NT2/D1 (cell line): ENCODE results near the gene SPCS2.

Source experiments
- DNase-seq: peaks from one replicate; pipeline ENCODE4 v3.0.0-alpha.2; 2011; ENCODE audit warnings: low read depth, low spot score
- H3K27me3 ChIP-seq: 2 replicates; pipeline ENCODE4 v1.6.0; 2011; ENCODE audit warnings: mild to moderate bottlenecking; ENCODE audit not compliant: insufficient read length, insufficient read depth
- H3K36me3 ChIP-seq: 2 replicates; pipeline ENCODE4 v1.6.1; 2011; ENCODE audit warnings: mild to moderate bottlenecking, low read length, mixed read lengths; ENCODE audit not compliant: insufficient read depth, insufficient read length
- H3K4me1 ChIP-seq: 2 replicates; pipeline ENCODE4 v1.5.1; 2011; ENCODE audit not compliant: insufficient read depth, insufficient read length
- H3K4me3 ChIP-seq: 2 replicates; pipeline ENCODE4 v1.5.1; 2011; ENCODE audit warnings: low read depth; ENCODE audit not compliant: insufficient read length
- H3K9ac ChIP-seq: 2 replicates; pipeline ENCODE4 v1.6.0; 2011; ENCODE audit warnings: low read depth; ENCODE audit not compliant: insufficient read length
- H3K9me3 ChIP-seq: 2 replicates; pipeline ENCODE4 v1.5.1; 2011; ENCODE audit warnings: mild to moderate bottlenecking, low read length; ENCODE audit not compliant: insufficient read depth
- SUZ12 ChIP-seq: IDR thresholded peaks from 2 replicates; pipeline ENCODE4 v1.6.1; 2011; ENCODE audit not compliant: insufficient read length, insufficient read depth; ENCODE audit errors: extremely low read depth
- YY1 ChIP-seq: IDR thresholded peaks from 2 replicates; pipeline ENCODE4 v1.6.1; 2011; ENCODE audit not compliant: insufficient read length, insufficient read depth
- ZNF274 ChIP-seq: IDR thresholded peaks from 2 replicates; pipeline ENCODE4 v1.6.1; 2011; ENCODE audit warnings: mild to moderate bottlenecking, low read depth, low read length

The SPCS2 gene

GRCh38 chr11:74936976-74937375 is 12.1 kb upstream of the SPCS2 start:
- no peaks in the 10 kb centered on the region for H3K27me3 ChIP-seq
- no peak overlapping the region for H3K9ac ChIP-seq
- H3K4me1 ChIP-seq, result no peaks in the 10 kb centered on the region
- no peak for TF ChIP-seq ZNF274
- TF ChIP-seq YY1, result no peak
- no peak for TF ChIP-seq SUZ12
- DNase-seq, result no peak
- H3K9me3 ChIP-seq, result no peaks in the 10 kb centered on the region
- H3K36me3 ChIP-seq, result peaks cover 80% of the 10 kb centered on the region
- no peak overlapping the region for H3K4me3 ChIP-seq

GRCh38 chr11:74937696-74938475 is 11.2 kb upstream of the SPCS2 start:
- H3K9me3 ChIP-seq, result no peaks in the 10 kb centered on the region
- no peak overlapping the region for H3K9ac ChIP-seq
- H3K36me3 ChIP-seq, result peaks cover 80% of the 10 kb centered on the region
- no peak for TF ChIP-seq SUZ12
- TF ChIP-seq ZNF274, result no peak
- TF ChIP-seq YY1, result no peak
- H3K4me3 ChIP-seq, result no peak overlapping the region
- no peak for DNase-seq
- no peaks in the 10 kb centered on the region for H3K4me1 ChIP-seq
- H3K27me3 ChIP-seq, result no peaks in the 10 kb centered on the region

- TF ChIP-seq YY1 (no peak), ZNF274 (no peak), SUZ12 (no peak)
- no peaks in the 10 kb centered on the region for H3K9me3 ChIP-seq
- peaks cover 68% of the 10 kb centered on the region for H3K36me3 ChIP-seq
- H3K9ac ChIP-seq, result peak overlapping the region; percentile 32
- H3K4me1 ChIP-seq, result no peaks in the 10 kb centered on the region
- DNase-seq, result no peak
- no peak overlapping the region for H3K4me3 ChIP-seq
- H3K27me3 ChIP-seq, result no peaks in the 10 kb centered on the region
Measured at GRCh38 chr11:74941492-74941891, 7.6 kb upstream of the SPCS2 start.

GRCh38 chr11:74942073-74942759 is 6.8 kb upstream of the SPCS2 start:
- H3K9me3 ChIP-seq, result no peaks in the 10 kb centered on the region
- H3K9ac ChIP-seq, result no peak overlapping the region
- DNase-seq, result no peak
- H3K36me3 ChIP-seq, result peaks cover 65% of the 10 kb centered on the region
- H3K4me1 ChIP-seq, result no peaks in the 10 kb centered on the region
- no peaks in the 10 kb centered on the region for H3K27me3 ChIP-seq
- H3K4me3 ChIP-seq, result no peak overlapping the region
- TF ChIP-seq YY1 (no peak), ZNF274 (no peak), SUZ12 (no peak)

GRCh38 chr11:74948546-74948897 is 544 bp upstream of the SPCS2 start:
- no peak for DNase-seq
- no peaks in the 10 kb centered on the region for H3K4me1 ChIP-seq
- no peaks in the 10 kb centered on the region for H3K27me3 ChIP-seq
- peak overlapping the region; percentile 86 for H3K9ac ChIP-seq
- peak overlapping the region; percentile 83 for H3K4me3 ChIP-seq
- H3K36me3 ChIP-seq, result peaks cover 38% of the 10 kb centered on the region
- TF ChIP-seq SUZ12 (no peak), YY1 (no peak), ZNF274 (no peak)
- H3K9me3 ChIP-seq, result no peaks in the 10 kb centered on the region

- no peaks in the 10 kb centered on the region for H3K4me1 ChIP-seq
- H3K36me3 ChIP-seq, result peaks cover 33% of the 10 kb centered on the region
- H3K27me3 ChIP-seq, result no peaks in the 10 kb centered on the region
- H3K9me3 ChIP-seq, result no peaks in the 10 kb centered on the region
- H3K9ac ChIP-seq, result peak overlapping the region; percentile 86
- peak overlapping the region; percentile 66 for H3K4me3 ChIP-seq
- no peak for DNase-seq
- TF ChIP-seq YY1, result no peak
- no peak for TF ChIP-seq ZNF274
- no peak for TF ChIP-seq SUZ12
Measured at GRCh38 chr11:74949753-74950137, 679 bp downstream of the SPCS2 start.

- TF ChIP-seq ZNF274, result no peak
- no peak for TF ChIP-seq SUZ12
- TF ChIP-seq YY1, result no peak
- no peak for DNase-seq
- Histone ChIP-seq H3K27me3 (no peaks in the 10 kb centered on the region), H3K4me1 (no peaks in the 10 kb centered on the region), H3K9ac (peak overlapping the region; percentile 86), H3K4me3 (peak overlapping the region; percentile 66), H3K9me3 (no peaks in the 10 kb centered on the region), H3K36me3 (peaks cover 29% of the 10 kb centered on the region)
Measured at GRCh38 chr11:74950374-74950969, 1.4 kb downstream of the SPCS2 start.
